Measurements from ENCODE around the gene DMRT2.

DNA sequence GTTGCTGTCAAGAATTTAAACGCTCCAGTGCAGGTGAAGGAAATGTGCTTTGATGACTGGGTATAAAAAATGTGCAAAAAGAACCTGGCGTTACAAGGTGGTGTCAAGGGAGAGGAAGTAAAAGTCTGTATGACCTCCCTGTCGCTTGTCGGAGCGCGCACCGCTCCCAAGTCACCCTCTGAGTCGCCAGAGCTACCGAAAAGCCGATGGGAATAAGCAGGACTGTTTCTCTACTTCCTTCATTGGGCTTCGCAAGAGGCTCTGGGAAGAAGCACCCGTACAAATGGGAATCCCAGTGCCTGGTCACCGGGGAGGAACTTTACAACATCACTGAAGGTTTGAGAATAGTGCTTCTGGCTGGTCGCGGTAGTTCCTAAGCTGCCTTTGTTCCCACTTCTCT lies 1.3 kb upstream of the DMRT2 start:
- TF ChIP-seq, protein P1, sequence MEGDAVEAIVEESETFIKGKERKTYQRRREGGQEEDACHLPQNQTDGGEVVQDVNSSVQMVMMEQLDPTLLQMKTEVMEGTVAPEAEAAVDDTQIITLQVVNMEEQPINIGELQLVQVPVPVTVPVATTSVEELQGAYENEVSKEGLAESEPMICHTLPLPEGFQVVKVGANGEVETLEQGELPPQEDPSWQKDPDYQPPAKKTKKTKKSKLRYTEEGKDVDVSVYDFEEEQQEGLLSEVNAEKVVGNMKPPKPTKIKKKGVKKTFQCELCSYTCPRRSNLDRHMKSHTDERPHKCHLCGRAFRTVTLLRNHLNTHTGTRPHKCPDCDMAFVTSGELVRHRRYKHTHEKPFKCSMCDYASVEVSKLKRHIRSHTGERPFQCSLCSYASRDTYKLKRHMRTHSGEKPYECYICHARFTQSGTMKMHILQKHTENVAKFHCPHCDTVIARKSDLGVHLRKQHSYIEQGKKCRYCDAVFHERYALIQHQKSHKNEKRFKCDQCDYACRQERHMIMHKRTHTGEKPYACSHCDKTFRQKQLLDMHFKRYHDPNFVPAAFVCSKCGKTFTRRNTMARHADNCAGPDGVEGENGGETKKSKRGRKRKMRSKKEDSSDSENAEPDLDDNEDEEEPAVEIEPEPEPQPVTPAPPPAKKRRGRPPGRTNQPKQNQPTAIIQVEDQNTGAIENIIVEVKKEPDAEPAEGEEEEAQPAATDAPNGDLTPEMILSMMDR (IDR thresholded peaks at IDR 0.05; ENCODE audit: low read depth, low read length): no peak
- no peak for TF ChIP-seq POLR2A (IDR thresholded peaks at IDR 0.05; ENCODE audit: extremely low read depth, insufficient read length)
- TF ChIP-seq, protein P2, sequence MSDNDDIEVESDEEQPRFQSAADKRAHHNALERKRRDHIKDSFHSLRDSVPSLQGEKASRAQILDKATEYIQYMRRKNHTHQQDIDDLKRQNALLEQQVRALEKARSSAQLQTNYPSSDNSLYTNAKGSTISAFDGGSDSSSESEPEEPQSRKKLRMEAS (IDR thresholded peaks at IDR 0.05; ENCODE audit: low read depth, low read length): no peak

Measured in NB4 (cell line).